DND-41 (cell line): ENCODE results near the gene CRHR2.

Source experiments
- ATAC-seq: fragments of 200-7000 bp; cut with Tn5 transposase; 3 replicates; pipeline ENCODE4 v1.9.1; 2021; ENCODE audit warnings: low read depth; ENCODE audit not compliant: insufficient read depth
- DNase-seq: peaks from one replicate; pipeline ENCODE4 v3.0.0-alpha.2; 2020
- H2AFZ ChIP-seq: 2 replicates; pipeline ENCODE4 v1.6.0; 2012; ENCODE audit warnings: low read depth, low read length
- H3K27ac ChIP-seq: 2 replicates; pipeline ENCODE4 v1.5.1; 2012; ENCODE audit warnings: low read length, inconsistent platforms
- H3K27me3 ChIP-seq: fragments of 200-600 bp; sonication (generic); 2 replicates; pipeline ENCODE4 v1.6.0; 2012; ENCODE audit warnings: low read length, mild to moderate bottlenecking, inconsistent platforms; ENCODE audit not compliant: insufficient read depth, poor library complexity
- H3K36me3 ChIP-seq: 2 replicates; pipeline ENCODE4 v1.5.1; 2012; ENCODE audit warnings: low read length, inconsistent platforms; ENCODE audit not compliant: insufficient read depth
- H3K4me1 ChIP-seq: 2 replicates; pipeline ENCODE4 v1.5.1; 2012; ENCODE audit warnings: mild to moderate bottlenecking, low read length; ENCODE audit not compliant: insufficient read depth
- H3K4me2 ChIP-seq: 2 replicates; pipeline ENCODE4 v1.6.0; 2012; ENCODE audit warnings: mild to moderate bottlenecking, moderate library complexity, low read length, inconsistent platforms; ENCODE audit not compliant: insufficient read depth
- H3K4me3 ChIP-seq, 2 experiments: fragments of 200-600 bp in 1 of 2; shearing (Covaris generic) in 1 of 2; 2 replicates each; pipeline ENCODE4 v1.5.1; 2012 to 2016; ENCODE audit warnings: inconsistent platforms in 2 of 2, low read length in 2 of 2, mild to moderate bottlenecking in 2 of 2, low read depth in 1 of 2, moderate library complexity in 1 of 2
- H3K79me2 ChIP-seq: 2 replicates; pipeline ENCODE4 v1.6.0; 2012; ENCODE audit warnings: low read length, inconsistent platforms; ENCODE audit not compliant: insufficient read depth
- H3K9ac ChIP-seq: 2 replicates; pipeline ENCODE4 v1.6.0; 2012; ENCODE audit warnings: low read depth, mild to moderate bottlenecking, inconsistent platforms, low read length, moderate library complexity
- H3K9me3 ChIP-seq: 2 replicates; pipeline ENCODE4 v1.5.1; 2012; ENCODE audit warnings: low read length, moderate library complexity, mild to moderate bottlenecking, inconsistent platforms; ENCODE audit not compliant: insufficient read depth, severe bottlenecking
- H4K20me1 ChIP-seq: 2 replicates; pipeline ENCODE4 v1.6.0; 2012; ENCODE audit warnings: low read length; ENCODE audit not compliant: insufficient read depth
- EZH2 ChIP-seq: IDR thresholded peaks from 3 replicates; pipeline ENCODE4 v1.6.1; 2012; ENCODE audit warnings: borderline replicate concordance, low read depth, mild to moderate bottlenecking, moderate library complexity, low read length, inconsistent platforms; ENCODE audit not compliant: severe bottlenecking
- TF ChIP-seq, protein P1 (sequence below): IDR thresholded peaks from 2 replicates; pipeline ENCODE4 v1.5.1; 2012; ENCODE audit warnings: borderline replicate concordance, low read length, moderate library complexity, mild to moderate bottlenecking; ENCODE audit not compliant: poor library complexity, severe bottlenecking; ENCODE audit errors: extremely low read depth

CRHR2 gene

GRCh38 chr7:30650421-30650808 lies 31.8 kb downstream of the CRHR2 start:
- Histone ChIP-seq H3K9ac (no peak overlapping the region), H4K20me1 (no peaks in the 10 kb centered on the region), H3K36me3 (peaks cover 2% of the 10 kb centered on the region; the same call in 1 of the 2 replicates), H2AFZ (no peak overlapping the region), H3K4me3 (no peak overlapping the region), H3K9me3 (no peaks in the 10 kb centered on the region), H3K4me2 (no peak overlapping the region), H3K4me1 (no peaks in the 10 kb centered on the region), H3K27me3 (no peaks in the 10 kb centered on the region), H3K79me2 (no peaks in the 10 kb centered on the region), H3K27ac (no peak overlapping the region)
- no peak for TF ChIP-seq EZH2
- TF ChIP-seq, protein P1, sequence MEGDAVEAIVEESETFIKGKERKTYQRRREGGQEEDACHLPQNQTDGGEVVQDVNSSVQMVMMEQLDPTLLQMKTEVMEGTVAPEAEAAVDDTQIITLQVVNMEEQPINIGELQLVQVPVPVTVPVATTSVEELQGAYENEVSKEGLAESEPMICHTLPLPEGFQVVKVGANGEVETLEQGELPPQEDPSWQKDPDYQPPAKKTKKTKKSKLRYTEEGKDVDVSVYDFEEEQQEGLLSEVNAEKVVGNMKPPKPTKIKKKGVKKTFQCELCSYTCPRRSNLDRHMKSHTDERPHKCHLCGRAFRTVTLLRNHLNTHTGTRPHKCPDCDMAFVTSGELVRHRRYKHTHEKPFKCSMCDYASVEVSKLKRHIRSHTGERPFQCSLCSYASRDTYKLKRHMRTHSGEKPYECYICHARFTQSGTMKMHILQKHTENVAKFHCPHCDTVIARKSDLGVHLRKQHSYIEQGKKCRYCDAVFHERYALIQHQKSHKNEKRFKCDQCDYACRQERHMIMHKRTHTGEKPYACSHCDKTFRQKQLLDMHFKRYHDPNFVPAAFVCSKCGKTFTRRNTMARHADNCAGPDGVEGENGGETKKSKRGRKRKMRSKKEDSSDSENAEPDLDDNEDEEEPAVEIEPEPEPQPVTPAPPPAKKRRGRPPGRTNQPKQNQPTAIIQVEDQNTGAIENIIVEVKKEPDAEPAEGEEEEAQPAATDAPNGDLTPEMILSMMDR = no peak
- ATAC-seq = no peak
- DNase-seq = no peak

DNA sequence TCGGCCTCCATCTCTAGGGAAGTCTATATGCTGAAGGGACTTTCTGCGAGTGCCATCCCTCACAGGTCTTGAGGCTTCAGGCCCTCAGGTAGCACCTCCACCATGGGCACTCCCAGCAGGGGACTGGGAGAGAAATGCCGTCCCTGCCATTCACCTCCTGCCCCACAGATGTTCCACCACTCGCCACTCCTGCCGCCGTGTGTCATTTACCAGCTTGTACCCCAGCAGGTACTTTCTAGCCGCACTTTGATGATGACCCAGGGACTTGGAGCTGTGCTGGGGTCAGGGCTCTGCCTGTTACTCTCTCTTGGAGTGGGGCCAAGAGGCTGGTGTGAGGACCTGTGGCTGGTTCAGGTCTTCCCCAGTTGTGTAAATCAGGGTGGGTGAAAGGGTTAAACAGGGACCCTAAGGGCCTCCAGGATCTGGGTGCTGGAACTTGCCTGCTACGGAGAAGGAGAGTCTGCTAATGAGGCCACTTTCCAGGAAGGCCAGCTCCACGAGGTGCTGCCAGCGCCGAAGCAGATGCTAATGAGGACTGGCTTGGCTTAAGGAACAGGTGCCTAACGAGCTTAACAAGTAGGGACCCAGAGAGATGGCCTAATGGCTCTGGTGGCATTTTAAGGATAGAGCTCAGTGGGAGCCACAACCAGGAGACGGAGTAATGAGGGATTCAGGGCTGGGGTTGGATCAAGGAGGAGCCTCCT lies 32.4 kb downstream of the CRHR2 start:
- Histone ChIP-seq H3K4me1 (no peaks in the 10 kb centered on the region), H3K4me3 (no peak overlapping the region), H2AFZ (no peak overlapping the region), H3K9me3 (no peaks in the 10 kb centered on the region), H3K9ac (no peak overlapping the region), H3K79me2 (no peaks in the 10 kb centered on the region), H3K4me2 (no peak overlapping the region), H3K27me3 (no peaks in the 10 kb centered on the region), H3K36me3 (peaks cover 7% of the 10 kb centered on the region; the same call in 1 of the 2 replicates), H4K20me1 (no peaks in the 10 kb centered on the region), H3K27ac (no peak overlapping the region)
- no peak for ATAC-seq
- no peak for TF ChIP-seq EZH2
- TF ChIP-seq, protein P1 = no peak
- DNase-seq = no peak

DNA sequence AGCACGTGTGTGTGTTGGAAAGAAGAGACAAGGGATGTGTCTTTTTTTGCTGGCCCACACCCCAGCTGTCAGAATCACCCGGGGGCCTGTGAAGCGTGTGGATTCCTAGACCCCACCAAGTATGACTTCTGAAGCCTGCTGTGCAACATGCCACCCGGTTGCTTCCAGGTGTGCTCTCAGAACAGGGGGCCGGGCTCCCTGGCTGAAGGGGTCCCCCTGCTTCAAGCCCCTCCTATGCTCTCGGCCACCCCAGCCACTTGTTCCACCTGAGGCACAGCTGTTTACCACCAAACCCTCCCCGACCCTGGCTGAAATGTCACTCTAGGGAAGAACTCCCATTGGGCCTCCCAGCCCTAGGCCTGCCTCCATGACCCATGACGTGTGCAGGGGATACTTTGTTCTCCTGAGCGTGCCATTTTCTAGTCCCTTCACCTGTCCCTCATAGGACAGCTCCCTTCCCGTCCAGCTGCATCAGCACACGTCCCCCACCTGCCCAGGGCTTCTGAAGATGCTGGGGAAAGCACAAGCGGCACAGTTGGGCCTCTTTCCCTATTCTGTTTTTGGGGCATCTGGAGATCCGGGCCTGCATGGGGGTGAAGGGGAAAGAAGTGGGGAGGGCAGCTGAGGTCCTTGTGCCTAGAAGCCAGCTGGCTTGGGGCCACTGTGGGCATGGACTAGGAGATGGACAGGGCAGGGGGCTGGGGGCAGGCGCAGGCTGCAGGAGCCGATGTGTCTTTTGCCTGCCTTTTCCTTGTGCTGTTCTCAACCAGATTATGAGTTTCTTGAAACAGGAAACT lies 33.3 kb downstream of the CRHR2 start:
- DNase-seq (no peak), ATAC-seq (no peak)
- Histone ChIP-seq H3K4me1 (no peaks in the 10 kb centered on the region), H3K27ac (no peak overlapping the region), H3K36me3 (peaks cover 13% of the 10 kb centered on the region; the same call in 1 of the 2 replicates), H2AFZ (no peak overlapping the region), H3K27me3 (no peaks in the 10 kb centered on the region), H3K4me3 (no peak overlapping the region), H4K20me1 (no peaks in the 10 kb centered on the region), H3K9me3 (no peaks in the 10 kb centered on the region), H3K9ac (no peak overlapping the region), H3K79me2 (no peaks in the 10 kb centered on the region), H3K4me2 (no peak overlapping the region)
- no peak for TF ChIP-seq EZH2
- TF ChIP-seq, protein P1 = no peak
